Endothelial cell of umbilical vein (primary cell): ENCODE measurements around the gene PRKAB1. TPM values are rescaled to one million over a fixed set of nuclear protein-coding genes. Genes with fewer than 3 reads are reported as not detected.

ENCODE experiments used
- BruUV-seq: library from RNA; stranded (reverse); fragments of 400-500 nt; replicated peaks from 2 replicates; lab custom pipeline; 2021; lab: Mats Ljungman, UMichigan
- CTCF ChIA-PET: fragments of 300-600, 350-600 bp; sonication (Branson Sonifier 250); formaldehyde crosslinking; loops from one replicate; lab custom pipeline; 2021; ENCODE audit warnings: antibody characterized with exemption, inconsistent platforms; lab: Charles Lee
- POLR2A ChIA-PET: fragments of 300-600, 350-600 bp; sonication (Branson Sonifier 250); formaldehyde crosslinking; loops from one replicate; lab custom pipeline; 2021; ENCODE audit warnings: antibody characterized with exemption, inconsistent platforms; lab: Charles Lee
- DNase-seq: peaks from one replicate; pipeline ENCODE4 v3.0.0-alpha.2; 2011; ENCODE audit warnings: low read depth, low spot score
- FAIRE-seq: peaks from 2 replicates; lab custom pipeline; 2011; peaks lifted over from hg19 to GRCh38; lab: Jason Lieb, UNC
- H2AFZ ChIP-seq: 2 replicates; pipeline ENCODE4 v1.6.0; 2012; ENCODE audit warnings: low read depth, low read length, control low read depth, inconsistent platforms
- H3K27ac ChIP-seq: 2 replicates; pipeline ENCODE4 v1.5.1; 2011; ENCODE audit warnings: low read depth, mild to moderate bottlenecking, control low read depth, low read length, moderate library complexity; ENCODE audit not compliant: insufficient read depth
- H3K27me3 ChIP-seq, 2 experiments: 2 replicates each; pipeline versions ENCODE4 v1.6.0 to v1.6.1; 2011; ENCODE audit warnings: low read length in 2 of 2, mixed read lengths in 1 of 2; ENCODE audit not compliant: control insufficient read depth in 2 of 2, insufficient read depth in 2 of 2
- H3K36me3 ChIP-seq, 2 experiments: 2 replicates in 1 of 2; 3 replicates in 1 of 2; pipeline ENCODE4 v1.5.1; 2011; ENCODE audit warnings: low read length in 2 of 2, mild to moderate bottlenecking in 1 of 2, moderate library complexity in 1 of 2; ENCODE audit not compliant: control insufficient read depth in 2 of 2, insufficient read depth in 2 of 2; ENCODE audit errors: extremely low read depth in 1 of 2
- H3K4me1 ChIP-seq: 3 replicates; pipeline ENCODE4 v1.5.1; 2011; ENCODE audit warnings: mild to moderate bottlenecking, low read length; ENCODE audit not compliant: control insufficient read depth, insufficient read depth; ENCODE audit errors: extremely low read depth
- H3K4me2 ChIP-seq: 2 replicates; pipeline ENCODE4 v1.6.1; 2011; ENCODE audit warnings: low read length, control low read depth, mixed read lengths; ENCODE audit not compliant: insufficient read depth
- H3K4me3 ChIP-seq, 3 experiments: fragments of 200-600 bp in 1 of 3; sonication (generic), shearing (Covaris generic) in 1 of 3; replicated peaks in 1 of 3; 2 replicates each; pipeline ENCODE4 v1.5.1; 2011 to 2016; ENCODE audit warnings: control low read depth in 3 of 3, low read length in 3 of 3, mild to moderate bottlenecking in 2 of 3, inconsistent platforms in 1 of 3, low read depth in 1 of 3, moderate library complexity in 1 of 3; ENCODE audit not compliant: insufficient read depth in 1 of 3
- H3K79me2 ChIP-seq: 2 replicates; pipeline ENCODE4 v1.6.0; 2012; ENCODE audit warnings: low read length, inconsistent platforms; ENCODE audit not compliant: control insufficient read depth, insufficient read depth
- H3K9ac ChIP-seq: replicated peaks from 2 replicates; pipeline ENCODE3; 2011; ENCODE audit warnings: low read length, control low read depth; ENCODE audit not compliant: insufficient read depth; ENCODE audit errors: extremely low read depth
- H3K9me1 ChIP-seq: replicated peaks from 3 replicates; pipeline ENCODE4 v1.6.0; 2011; ENCODE audit warnings: mild to moderate bottlenecking, low read length; ENCODE audit not compliant: control insufficient read depth, insufficient read depth; ENCODE audit errors: extremely low read depth
- H3K9me3 ChIP-seq: replicated peaks from 2 replicates; pipeline ENCODE4 v1.5.1; 2012; ENCODE audit warnings: low read length, inconsistent platforms; ENCODE audit not compliant: control insufficient read depth, insufficient read depth
- H4K20me1 ChIP-seq: replicated peaks from 2 replicates; pipeline ENCODE3; 2011; ENCODE audit warnings: mild to moderate bottlenecking, low read length; ENCODE audit not compliant: control insufficient read depth, insufficient read depth; ENCODE audit errors: extremely low read depth
- EZH2 ChIP-seq: IDR thresholded peaks from 2 replicates; pipeline ENCODE4 v1.6.1; 2012; ENCODE audit warnings: borderline replicate concordance, low read depth, mild to moderate bottlenecking, moderate library complexity, low read length, inconsistent platforms; ENCODE audit not compliant: severe bottlenecking
- FOS ChIP-seq: IDR thresholded peaks from 2 replicates; pipeline ENCODE4 v1.6.1; 2011; ENCODE audit warnings: mild to moderate bottlenecking, low read length, moderate library complexity, borderline replicate concordance; ENCODE audit not compliant: insufficient read depth
- GATA2 ChIP-seq: IDR thresholded peaks from 2 replicates; pipeline ENCODE4 v1.7.0; 2011; ENCODE audit warnings: low read depth, mild to moderate bottlenecking, moderate library complexity, mixed read lengths, low read length; ENCODE audit not compliant: insufficient read length, insufficient read depth
- JUN ChIP-seq: IDR thresholded peaks from 2 replicates; pipeline ENCODE4 v1.6.1; 2011; ENCODE audit warnings: borderline replicate concordance, low read depth; ENCODE audit not compliant: insufficient read length, insufficient read depth
- MYC ChIP-seq: IDR thresholded peaks from one replicate; pipeline ENCODE4 v1.6.1; 2011; ENCODE audit warnings: mild to moderate bottlenecking, low read depth, low read length
- POLR2A ChIP-seq: IDR thresholded peaks from 2 replicates; pipeline ENCODE4 v1.6.1; 2012; ENCODE audit warnings: low read depth, mild to moderate bottlenecking, control low read depth, low read length
- POLR2AphosphoS5 ChIP-seq: IDR thresholded peaks from 2 replicates; pipeline ENCODE4 v1.6.1; 2012; ENCODE audit warnings: low read depth, mild to moderate bottlenecking, control low read depth, low read length, moderate library complexity; ENCODE audit not compliant: insufficient read depth
- dilution Hi-C: fragments of 300-500 bp; cut with MboI; formaldehyde crosslinking; loops from one replicate; pipeline ENCODE4 v1.15.0; 2019; ENCODE audit warnings: low sequenced_read_pairs; ENCODE audit not compliant: extremely low pct_ligation_motif_present
- intact Hi-C: fragments of 100-400 bp; cut with micrococcal nuclease; formaldehyde crosslinking; loops from one replicate; pipeline ENCODE4 v1.10.0; 2022
- polyA plus RNA-seq, 4 experiments: library from polyadenylated mRNA; depleted of rRNA in 3 of 4; stranded (reverse) in 3 of 4; unstranded in 1 of 4; fragments of >200 nt; gene quantifications; 2 replicates each; pipeline versions ENCODE4 v1.2.1 to v1.2.3, GENCODE V29; 2011 to 2012; ENCODE audit warnings: missing spikeins in 1 of 4
- total RNA-seq: library from RNA; stranded (reverse); gene quantifications from 2 replicates; pipeline ENCODE4 v1.2.3, GENCODE V29; 2021
- TF ChIP-seq, protein P1 (sequence below): IDR thresholded peaks from 2 replicates; pipeline ENCODE4 v1.6.1; 2011; ENCODE audit not compliant: insufficient read depth, insufficient read length
- TF ChIP-seq, protein P2 (sequence below), 2 donors: IDR thresholded peaks; 1 replicate in 1 of 2; 2 replicates in 1 of 2; pipeline ENCODE4 v1.5.1; 2011; ENCODE audit warnings: low read length in 2 of 2, mild to moderate bottlenecking in 2 of 2, moderate library complexity in 2 of 2, control low read depth in 1 of 2, inconsistent platforms in 1 of 2, low read depth in 1 of 2; ENCODE audit not compliant: insufficient read depth in 1 of 2; ENCODE audit errors: extremely low read depth in 1 of 2

Gene PRKAB1
- total and polyA plus RNA-seq, 2 donors (not counting 3 experiments of a cell fraction or from before 2014, with no cell fraction given): 23.1 to 27.0 TPM

DNA sequence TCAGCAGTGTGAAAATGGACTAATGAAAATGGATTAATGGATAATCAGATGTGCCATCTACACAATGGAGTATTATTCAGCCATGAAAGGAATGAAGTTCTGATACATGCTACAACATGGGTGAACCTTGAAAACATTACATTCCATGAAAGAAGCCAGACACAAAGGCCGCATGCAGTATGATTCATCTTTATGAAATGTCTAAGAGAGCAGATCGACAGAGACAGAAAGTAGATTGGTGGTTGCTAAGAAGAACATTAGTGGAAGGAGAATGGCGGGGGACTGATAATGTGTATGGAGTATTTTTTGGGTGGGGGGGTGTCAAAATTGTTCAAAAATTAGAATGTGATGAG, 47.3 kb downstream of the PRKAB1 start:
- H3K4me3 ChIP-seq: no peak overlapping the region
- no peaks in the 10 kb centered on the region for H3K9me3 ChIP-seq
- H3K4me2 ChIP-seq: no peak overlapping the region
- peaks cover 20% of the 10 kb centered on the region for H3K4me1 ChIP-seq
- ChIA-PET CTCF (interaction anchor here (2.0 kb wide), 1 partner anchor 20 kb away, joined by 11 read pairs; no protein-coding TSS in a partner anchor), POLR2A (no interaction called here)
- TF ChIP-seq JUN (no peak), POLR2A (no peak), GATA2 (no peak), FOS (no peak), MYC (no peak), EZH2 (no peak), POLR2AphosphoS5 (no peak)
- TF ChIP-seq, protein P1, sequence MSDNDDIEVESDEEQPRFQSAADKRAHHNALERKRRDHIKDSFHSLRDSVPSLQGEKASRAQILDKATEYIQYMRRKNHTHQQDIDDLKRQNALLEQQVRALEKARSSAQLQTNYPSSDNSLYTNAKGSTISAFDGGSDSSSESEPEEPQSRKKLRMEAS: no peak
- TF ChIP-seq, protein P2, sequence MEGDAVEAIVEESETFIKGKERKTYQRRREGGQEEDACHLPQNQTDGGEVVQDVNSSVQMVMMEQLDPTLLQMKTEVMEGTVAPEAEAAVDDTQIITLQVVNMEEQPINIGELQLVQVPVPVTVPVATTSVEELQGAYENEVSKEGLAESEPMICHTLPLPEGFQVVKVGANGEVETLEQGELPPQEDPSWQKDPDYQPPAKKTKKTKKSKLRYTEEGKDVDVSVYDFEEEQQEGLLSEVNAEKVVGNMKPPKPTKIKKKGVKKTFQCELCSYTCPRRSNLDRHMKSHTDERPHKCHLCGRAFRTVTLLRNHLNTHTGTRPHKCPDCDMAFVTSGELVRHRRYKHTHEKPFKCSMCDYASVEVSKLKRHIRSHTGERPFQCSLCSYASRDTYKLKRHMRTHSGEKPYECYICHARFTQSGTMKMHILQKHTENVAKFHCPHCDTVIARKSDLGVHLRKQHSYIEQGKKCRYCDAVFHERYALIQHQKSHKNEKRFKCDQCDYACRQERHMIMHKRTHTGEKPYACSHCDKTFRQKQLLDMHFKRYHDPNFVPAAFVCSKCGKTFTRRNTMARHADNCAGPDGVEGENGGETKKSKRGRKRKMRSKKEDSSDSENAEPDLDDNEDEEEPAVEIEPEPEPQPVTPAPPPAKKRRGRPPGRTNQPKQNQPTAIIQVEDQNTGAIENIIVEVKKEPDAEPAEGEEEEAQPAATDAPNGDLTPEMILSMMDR (IDR thresholded peaks at IDR 0.05; ENCODE audit: extremely low read depth in 1 of 2, insufficient read depth in 1 of 2, low read depth in 1 of 2, low read length in 2 of 2): no peak
- BruUV-seq: no TSS peak
- H3K36me3 ChIP-seq: no peaks in the 10 kb centered on the region
- DNase-seq (no peak), FAIRE-seq (peak; percentile 82)
- H3K9me1 ChIP-seq: no peaks in the 10 kb centered on the region
- no peak overlapping the region for H3K9ac ChIP-seq
- no peaks in the 10 kb centered on the region for H4K20me1 ChIP-seq
- peak overlapping the region; percentile 78 for H3K27ac ChIP-seq
- intact Hi-C loops (no loop called here), dilution Hi-C loops (no loop called here)
- H2AFZ ChIP-seq: no peak overlapping the region
- no peaks in the 10 kb centered on the region for H3K27me3 ChIP-seq
- no peaks in the 10 kb centered on the region for H3K79me2 ChIP-seq
